ENCODE results near the gene GLS. TPM values are rescaled to one million over a fixed set of nuclear protein-coding genes. Genes with fewer than 3 reads are reported as not detected.

The GLS gene
- total RNA-seq, 4 donors from 2014 or later, result 85.4 to 219 (median 117) TPM

DNA sequence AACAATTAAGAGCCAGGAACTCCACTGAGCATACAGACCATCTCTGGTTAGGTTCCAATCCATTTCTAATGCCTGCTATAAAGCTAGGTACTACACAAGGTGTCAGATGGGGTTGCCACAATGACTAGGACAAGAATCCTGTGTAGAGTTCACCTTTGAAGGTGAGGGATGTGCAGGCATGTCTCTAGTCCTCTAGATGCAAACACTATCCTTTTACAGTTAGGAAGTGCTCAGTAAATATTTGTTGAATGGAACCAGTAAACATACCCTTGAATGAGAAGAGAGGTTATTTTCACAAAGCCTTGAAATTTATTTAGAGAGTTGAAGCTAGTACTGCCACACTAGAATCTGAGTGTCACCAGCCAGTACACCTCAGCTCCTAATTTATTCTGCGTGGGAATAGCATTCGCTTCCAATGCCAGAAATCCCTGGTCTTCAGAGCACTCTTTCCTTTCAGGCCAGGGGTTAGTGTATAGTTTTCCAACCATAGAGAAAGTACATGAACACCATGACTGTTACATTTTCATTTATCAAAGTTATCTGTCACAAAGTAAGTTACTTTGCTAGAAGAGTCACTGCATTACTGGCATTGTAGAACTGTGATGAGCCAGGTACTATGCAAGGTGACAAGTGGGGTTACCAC is 85.1 kb downstream of the GLS start:
- TF ChIP-seq, protein P1, sequence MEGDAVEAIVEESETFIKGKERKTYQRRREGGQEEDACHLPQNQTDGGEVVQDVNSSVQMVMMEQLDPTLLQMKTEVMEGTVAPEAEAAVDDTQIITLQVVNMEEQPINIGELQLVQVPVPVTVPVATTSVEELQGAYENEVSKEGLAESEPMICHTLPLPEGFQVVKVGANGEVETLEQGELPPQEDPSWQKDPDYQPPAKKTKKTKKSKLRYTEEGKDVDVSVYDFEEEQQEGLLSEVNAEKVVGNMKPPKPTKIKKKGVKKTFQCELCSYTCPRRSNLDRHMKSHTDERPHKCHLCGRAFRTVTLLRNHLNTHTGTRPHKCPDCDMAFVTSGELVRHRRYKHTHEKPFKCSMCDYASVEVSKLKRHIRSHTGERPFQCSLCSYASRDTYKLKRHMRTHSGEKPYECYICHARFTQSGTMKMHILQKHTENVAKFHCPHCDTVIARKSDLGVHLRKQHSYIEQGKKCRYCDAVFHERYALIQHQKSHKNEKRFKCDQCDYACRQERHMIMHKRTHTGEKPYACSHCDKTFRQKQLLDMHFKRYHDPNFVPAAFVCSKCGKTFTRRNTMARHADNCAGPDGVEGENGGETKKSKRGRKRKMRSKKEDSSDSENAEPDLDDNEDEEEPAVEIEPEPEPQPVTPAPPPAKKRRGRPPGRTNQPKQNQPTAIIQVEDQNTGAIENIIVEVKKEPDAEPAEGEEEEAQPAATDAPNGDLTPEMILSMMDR (IDR thresholded peaks at IDR 0.05), result no peak
- no peak for TF ChIP-seq POLR2A (IDR thresholded peaks at IDR 0.05)
- TF ChIP-seq POLR2AphosphoS5 (IDR thresholded peaks at IDR 0.05), result no peak
- ATAC-seq, result no peak
- H3K27me3 ChIP-seq, result no peaks in the 10 kb centered on the region
- H3K9me3 ChIP-seq, result no peaks in the 10 kb centered on the region
- no peak overlapping the region for H3K27ac ChIP-seq
- 81 to 89% methylated on average over 2 of the region's 2 CpGs for WGBS, 2 donors (ENCODE audit: low coverage in 1 of 2)
- no peak overlapping the region for H3K4me3 ChIP-seq
- H3K4me1 ChIP-seq, result no peaks in the 10 kb centered on the region
- H3K36me3 ChIP-seq, result peaks cover 8 to 89% of the 10 kb centered on the region in 2 donors

DNA sequence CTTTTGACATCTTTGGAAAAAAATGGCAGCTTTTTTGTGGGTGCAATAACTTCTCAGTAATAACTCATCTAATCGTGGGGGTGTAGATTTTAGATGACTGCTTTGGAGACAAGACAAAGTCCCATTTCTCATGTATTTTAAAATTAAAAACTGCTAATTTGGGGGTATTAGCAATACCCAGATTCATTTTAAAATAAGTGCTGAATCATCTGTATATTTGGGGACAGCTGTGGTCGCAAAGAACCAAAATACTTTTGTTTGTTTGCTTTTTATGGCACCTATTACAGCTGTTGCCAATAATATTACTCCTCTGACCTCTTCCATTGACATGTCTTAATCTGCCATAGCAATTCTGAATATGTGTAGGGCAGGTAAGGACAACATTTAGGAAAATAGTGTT is 87.9 kb downstream of the GLS start:
- Histone ChIP-seq H3K36me3 (peaks cover 10 to 94% of the 10 kb centered on the region in 2 donors), H3K9me3 (no peaks in the 10 kb centered on the region), H3K27ac (no peak overlapping the region), H3K4me3 (no peak overlapping the region), H3K4me1 (no peaks in the 10 kb centered on the region), H3K27me3 (no peaks in the 10 kb centered on the region)
- ATAC-seq, result no peak
- 89% methylated on average over 2 of the region's 2 CpGs for WGBS, 2 donors (ENCODE audit: low coverage in 1 of 2)
- no peak for TF ChIP-seq POLR2AphosphoS5 (IDR thresholded peaks at IDR 0.05)
- no peak for TF ChIP-seq EP300 (IDR thresholded peaks at IDR 0.05)
- TF ChIP-seq, protein P1 (IDR thresholded peaks at IDR 0.05), result no peak
- no peak for TF ChIP-seq POLR2A (IDR thresholded peaks at IDR 0.05)

GRCh38 chr2:190970160-190970559 is 89.5 kb downstream of the GLS start:
- no peak for TF ChIP-seq POLR2A (IDR thresholded peaks at IDR 0.05)
- TF ChIP-seq, protein P1 (IDR thresholded peaks at IDR 0.05), result no peak
- no peak for TF ChIP-seq EP300 (IDR thresholded peaks at IDR 0.05)
- TF ChIP-seq POLR2AphosphoS5 (IDR thresholded peaks at IDR 0.05), result no peak
- WGBS, 2 donors (ENCODE audit: low coverage in 1 of 2), result 89 to 90% methylated on average over 3 of the region's 3 CpGs
- peaks cover 0 to 9% (median 0%) of the 10 kb centered on the region in 3 donors for H3K4me1 ChIP-seq
- no peak overlapping the region for H3K27ac ChIP-seq
- H3K27me3 ChIP-seq, result no peaks in the 10 kb centered on the region
- ATAC-seq, result no peak
- H3K36me3 ChIP-seq, result peaks cover 10 to 94% of the 10 kb centered on the region in 2 donors
- no peak overlapping the region for H3K4me3 ChIP-seq
- no peaks in the 10 kb centered on the region for H3K9me3 ChIP-seq

- Histone ChIP-seq H3K27ac (peak overlapping the region in 1 of 4 donors; percentile 15), H3K27me3 (no peaks in the 10 kb centered on the region), H3K4me1 (peaks cover 0 to 9% (median 0%) of the 10 kb centered on the region in 3 donors), H3K36me3 (peaks cover 12 to 94% of the 10 kb centered on the region in 2 donors), H3K9me3 (no peaks in the 10 kb centered on the region), H3K4me3 (no peak overlapping the region)
- 78 to 96% methylated on average over 4 of the region's 5 CpGs for WGBS, 2 donors (ENCODE audit: low coverage in 1 of 2)
- ATAC-seq, result no peak
- TF ChIP-seq POLR2A (IDR thresholded peaks at IDR 0.05), result no peak
- TF ChIP-seq, protein P1 (IDR thresholded peaks at IDR 0.05), result no peak
- TF ChIP-seq EP300 (IDR thresholded peaks at IDR 0.05), result no peak
- no peak for TF ChIP-seq POLR2AphosphoS5 (IDR thresholded peaks at IDR 0.05)
Measured at GRCh38 chr2:190970873-190971506, 90.4 kb downstream of the GLS start.

GRCh38 chr2:190972213-190972612 is 91.6 kb downstream of the GLS start:
- 52 to 100% methylated on average over 1 to 2 of the region's 2 CpGs for WGBS, 2 donors (ENCODE audit: low coverage in 1 of 2)
- ATAC-seq, result no peak
- Histone ChIP-seq H3K9me3 (no peaks in the 10 kb centered on the region), H3K27me3 (no peaks in the 10 kb centered on the region), H3K36me3 (peaks cover 12 to 97% of the 10 kb centered on the region in 2 donors), H3K4me3 (no peak overlapping the region), H3K4me1 (peaks cover 0 to 9% (median 0%) of the 10 kb centered on the region in 3 donors), H3K27ac (no peak overlapping the region)
- no peak for TF ChIP-seq POLR2AphosphoS5 (IDR thresholded peaks at IDR 0.05)
- no peak for TF ChIP-seq POLR2A (IDR thresholded peaks at IDR 0.05)
- TF ChIP-seq, protein P1 (IDR thresholded peaks at IDR 0.05), result no peak
- TF ChIP-seq EP300 (IDR thresholded peaks at IDR 0.05), result no peak
